NB4 (cell line): ENCODE results near the gene LSAMP.

Experiments
- POLR2A ChIP-seq: IDR thresholded peaks from 2 replicates; pipeline ENCODE4 v1.6.1; 2011; ENCODE audit warnings: mild to moderate bottlenecking; ENCODE audit not compliant: insufficient read length; ENCODE audit errors: extremely low read depth
- TF ChIP-seq, protein P1 (sequence below): IDR thresholded peaks from one replicate; pipeline ENCODE4 v1.5.1; 2012; ENCODE audit warnings: low read depth, low read length
- TF ChIP-seq, protein P2 (sequence below): IDR thresholded peaks from 2 replicates; pipeline ENCODE4 v1.6.1; 2011; ENCODE audit warnings: low read depth, low read length

GRCh38 chr3:116154389-116154788 is 290.9 kb downstream of the LSAMP start:
- TF ChIP-seq POLR2A = no peak
- TF ChIP-seq, protein P1, sequence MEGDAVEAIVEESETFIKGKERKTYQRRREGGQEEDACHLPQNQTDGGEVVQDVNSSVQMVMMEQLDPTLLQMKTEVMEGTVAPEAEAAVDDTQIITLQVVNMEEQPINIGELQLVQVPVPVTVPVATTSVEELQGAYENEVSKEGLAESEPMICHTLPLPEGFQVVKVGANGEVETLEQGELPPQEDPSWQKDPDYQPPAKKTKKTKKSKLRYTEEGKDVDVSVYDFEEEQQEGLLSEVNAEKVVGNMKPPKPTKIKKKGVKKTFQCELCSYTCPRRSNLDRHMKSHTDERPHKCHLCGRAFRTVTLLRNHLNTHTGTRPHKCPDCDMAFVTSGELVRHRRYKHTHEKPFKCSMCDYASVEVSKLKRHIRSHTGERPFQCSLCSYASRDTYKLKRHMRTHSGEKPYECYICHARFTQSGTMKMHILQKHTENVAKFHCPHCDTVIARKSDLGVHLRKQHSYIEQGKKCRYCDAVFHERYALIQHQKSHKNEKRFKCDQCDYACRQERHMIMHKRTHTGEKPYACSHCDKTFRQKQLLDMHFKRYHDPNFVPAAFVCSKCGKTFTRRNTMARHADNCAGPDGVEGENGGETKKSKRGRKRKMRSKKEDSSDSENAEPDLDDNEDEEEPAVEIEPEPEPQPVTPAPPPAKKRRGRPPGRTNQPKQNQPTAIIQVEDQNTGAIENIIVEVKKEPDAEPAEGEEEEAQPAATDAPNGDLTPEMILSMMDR = no peak
- TF ChIP-seq, protein P2, sequence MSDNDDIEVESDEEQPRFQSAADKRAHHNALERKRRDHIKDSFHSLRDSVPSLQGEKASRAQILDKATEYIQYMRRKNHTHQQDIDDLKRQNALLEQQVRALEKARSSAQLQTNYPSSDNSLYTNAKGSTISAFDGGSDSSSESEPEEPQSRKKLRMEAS = no peak
